22Rv1 (cell line): ENCODE measurements around the gene ANKS6.
"Not testable (repeated sequence)": the region's sequence is repeated elsewhere in the genome, so short reads cannot be mapped to it uniquely, and the experiment has no call there.

Source experiments
- H3K27ac ChIP-seq: fragments of 450-650 bp; 2 replicates; pipeline ENCODE4 v1.5.1; 2017
- CTCF ChIP-seq: fragments of 450-650 bp; IDR thresholded peaks from 2 replicates; pipeline ENCODE4 v1.5.1; 2017; ENCODE audit warnings: mild to moderate bottlenecking
- ZFX ChIP-seq: fragments of 450-650 bp; IDR thresholded peaks from 2 replicates; pipeline ENCODE4 v1.6.1; 2017; ENCODE audit warnings: antibody characterized with exemption, borderline replicate concordance

ANKS6 gene

GRCh38 chr9:98694943-98695342 is 101.4 kb downstream of the ANKS6 start:
- H3K27ac ChIP-seq = no peak overlapping the region
- TF ChIP-seq CTCF (no peak), ZFX (no peak)

- H3K27ac ChIP-seq = no peak overlapping the region
- TF ChIP-seq ZFX = no peak
- no peak for TF ChIP-seq CTCF
These were observed 104.0 kb downstream of the ANKS6 start for GRCh38 chr9:98692392-98692791.

- TF ChIP-seq ZFX = no peak
- no peak overlapping the region for H3K27ac ChIP-seq
These were observed 104.5 kb downstream of the ANKS6 start for GRCh38 chr9:98691890-98692289.

- TF ChIP-seq CTCF (no peak), ZFX (no peak)
- H3K27ac ChIP-seq = no peak overlapping the region
These were observed 105.7 kb downstream of the ANKS6 start for GRCh38 chr9:98690686-98691085.

GRCh38 chr9:98688710-98689495 is 107.5 kb downstream of the ANKS6 start:
- TF ChIP-seq CTCF = no peak
- no peak for TF ChIP-seq ZFX
- no peak overlapping the region for H3K27ac ChIP-seq

- no peak overlapping the region for H3K27ac ChIP-seq
- no peak for TF ChIP-seq CTCF
- no peak for TF ChIP-seq ZFX
These were observed 108.4 kb downstream of the ANKS6 start for GRCh38 chr9:98687911-98688310.

GRCh38 chr9:98686961-98687855 is 109.1 kb downstream of the ANKS6 start:
- TF ChIP-seq ZFX = no peak
- no peak for TF ChIP-seq CTCF
- H3K27ac ChIP-seq = no peak overlapping the region

GRCh38 chr9:98684816-98685215 is 111.5 kb downstream of the ANKS6 start:
- H3K27ac ChIP-seq = not testable (repeated sequence)
